ENCODE data around the gene NRXN3.
A peak's percentile ranks its signal among the peaks of the same experiment; 100 is the strongest.
"Not testable (repeated sequence)": the region's sequence is repeated elsewhere in the genome, so short reads cannot be mapped to it uniquely, and the experiment has no call there.

The NRXN3 gene

GRCh38 chr14:78486081-78486480 lies 315.9 kb downstream of the NRXN3 start:
- no peak for DNase-seq (ENCODE audit: low read depth in 3 of 3)

- DNase-seq (ENCODE audit: low read depth in 3 of 3): no peak
Observed at GRCh38 chr14:78486621-78487020, 316.4 kb downstream of the NRXN3 start.

- not testable (repeated sequence) for DNase-seq (ENCODE audit: low read depth in 3 of 3)
Observed at GRCh38 chr14:78487573-78487972, 317.4 kb downstream of the NRXN3 start.

GRCh38 chr14:78488938-78489337 lies 318.8 kb downstream of the NRXN3 start:
- no peak for DNase-seq (ENCODE audit: low read depth in 3 of 3)

GRCh38 chr14:78491048-78491447 lies 320.9 kb downstream of the NRXN3 start:
- DNase-seq (ENCODE audit: low read depth in 3 of 3): no peak

GRCh38 chr14:78498062-78498595 lies 328.0 kb downstream of the NRXN3 start:
- no peak for DNase-seq (ENCODE audit: low read depth in 3 of 3)

GRCh38 chr14:78501909-78502308 lies 331.7 kb downstream of the NRXN3 start:
- no peak for DNase-seq (ENCODE audit: low read depth in 3 of 3)

GRCh38 chr14:78508023-78508422 lies 337.9 kb downstream of the NRXN3 start:
- no peak for DNase-seq (ENCODE audit: low read depth in 3 of 3)

- no peak for DNase-seq (ENCODE audit: low read depth in 3 of 3)
Observed at GRCh38 chr14:78509516-78509915, 339.3 kb downstream of the NRXN3 start.

GRCh38 chr14:78512021-78512420 lies 341.8 kb downstream of the NRXN3 start:
- DNase-seq (ENCODE audit: low read depth in 3 of 3): no peak

- DNase-seq (ENCODE audit: low read depth in 3 of 3): no peak
Observed at GRCh38 chr14:78519863-78520262, 349.7 kb downstream of the NRXN3 start.

- DNase-seq (ENCODE audit: low read depth in 3 of 3): no peak
Observed at GRCh38 chr14:78524196-78524595, 354.0 kb downstream of the NRXN3 start.

- DNase-seq (ENCODE audit: low read depth in 3 of 3): no peak
Observed at GRCh38 chr14:78524766-78525165, 354.6 kb downstream of the NRXN3 start.

- no peak for DNase-seq (ENCODE audit: low read depth in 3 of 3)
Observed at GRCh38 chr14:78530078-78530477, 359.9 kb downstream of the NRXN3 start.

GRCh38 chr14:78534141-78534540 lies 364.0 kb downstream of the NRXN3 start:
- no peak for DNase-seq (ENCODE audit: low read depth in 3 of 3)

- no peak for DNase-seq (ENCODE audit: low read depth in 3 of 3)
Observed at GRCh38 chr14:78535041-78535440, 364.9 kb downstream of the NRXN3 start.

GRCh38 chr14:78541788-78542187 lies 371.6 kb downstream of the NRXN3 start:
- not testable (repeated sequence) for DNase-seq (ENCODE audit: low read depth in 3 of 3)

- no peak for DNase-seq (ENCODE audit: low read depth in 3 of 3)
Observed at GRCh38 chr14:78543433-78543832, 373.3 kb downstream of the NRXN3 start.

GRCh38 chr14:78561074-78561473 lies 390.9 kb downstream of the NRXN3 start:
- DNase-seq (ENCODE audit: low read depth in 3 of 3): no peak

- DNase-seq (ENCODE audit: low read depth in 3 of 3): peak; percentile 6 to 13 (median 12)
Observed at GRCh38 chr14:78566026-78566858, 396.1 kb downstream of the NRXN3 start.

GRCh38 chr14:78566859-78567172 lies 396.6 kb downstream of the NRXN3 start:
- DNase-seq (ENCODE audit: low read depth in 3 of 3): no peak

- no peak for DNase-seq (ENCODE audit: low read depth in 3 of 3)
Observed at GRCh38 chr14:78567343-78567742, 397.2 kb downstream of the NRXN3 start.

- DNase-seq (ENCODE audit: low read depth in 3 of 3): not testable (repeated sequence)
Observed at GRCh38 chr14:78573736-78574135, 403.6 kb downstream of the NRXN3 start.
